OCI-LY3 (cell line): ENCODE measurements around the gene PITX3.

Source experiments
- H2AFZ ChIP-seq: fragments of 200-600, 300-600 bp; shearing (Covaris generic); 2 replicates; pipeline ENCODE4 v1.6.0; 2014; ENCODE audit warnings: antibody characterized with exemption, low read depth, low read length
- H3K27ac ChIP-seq: fragments of 200-600, 300-600 bp; sonication (generic); 2 replicates; pipeline ENCODE4 v1.5.1; 2014; ENCODE audit warnings: mild to moderate bottlenecking, low read length, moderate library complexity, mixed read lengths
- H3K27me3 ChIP-seq: fragments of 200-600, 300-600 bp; sonication (generic); 2 replicates; pipeline ENCODE4 v1.6.1; 2014; ENCODE audit warnings: low read depth, low read length, mixed read lengths
- H3K36me3 ChIP-seq: fragments of 200-600, 300-600 bp; sonication (generic); replicated peaks from 2 replicates; pipeline ENCODE3; 2014; ENCODE audit warnings: low read depth, low read length, mixed read lengths
- H3K4me1 ChIP-seq: fragments of 300-600, 200-600 bp; sonication (generic); 2 replicates; pipeline ENCODE4 v1.6.1; 2014; ENCODE audit warnings: low read length, mixed read lengths
- H3K4me2 ChIP-seq: fragments of 200-600, 300-600 bp; sonication (generic); 2 replicates; pipeline ENCODE4 v1.6.1; 2014; ENCODE audit warnings: low read length, mixed read lengths
- H3K4me3 ChIP-seq: fragments of 300-600, 200-600 bp; sonication (generic); 2 replicates; pipeline ENCODE4 v1.5.1; 2014; ENCODE audit warnings: antibody characterized with exemption, mild to moderate bottlenecking, low read length, moderate library complexity
- H3K79me2 ChIP-seq: fragments of 300-600, 200-600 bp; shearing (Covaris generic); 2 replicates; pipeline ENCODE4 v1.6.1; 2014; ENCODE audit warnings: mild to moderate bottlenecking, low read length, mixed read lengths
- H3K9ac ChIP-seq: fragments of 300-600, 200-600 bp; shearing (Covaris generic); 2 replicates; pipeline ENCODE4 v1.6.0; 2014; ENCODE audit warnings: mild to moderate bottlenecking, low read length, moderate library complexity
- H3K9me3 ChIP-seq: fragments of 200-600, 300-600 bp; shearing (Covaris generic); 2 replicates; pipeline ENCODE4 v1.6.1; 2014; ENCODE audit warnings: low read length, mixed read lengths; ENCODE audit not compliant: insufficient read depth
- H4K20me1 ChIP-seq: fragments of 200-600, 300-600 bp; sonication (generic); 2 replicates; pipeline ENCODE4 v1.6.1; 2016; ENCODE audit warnings: low read length, mixed read lengths; ENCODE audit not compliant: insufficient read depth
- CTCF ChIP-seq: fragments of 200-600, 300-600 bp; sonication (generic); IDR thresholded peaks from 2 replicates; pipeline ENCODE4 v1.5.1; 2014; ENCODE audit warnings: antibody characterized with exemption, low read length, low read depth
- EZH2phosphoT487 ChIP-seq: fragments of 200-600 bp; shearing (Covaris generic); IDR thresholded peaks from 2 replicates; pipeline ENCODE4 v1.6.1; 2018; ENCODE audit warnings: antibody characterized with exemption, mixed run types, low read depth

PITX3 gene

GRCh38 chr10:102283890-102284289 lies 42.6 kb upstream of the PITX3 start:
- Histone ChIP-seq H3K79me2 (no peaks in the 10 kb centered on the region), H3K4me3 (no peak overlapping the region), H3K27me3 (no peaks in the 10 kb centered on the region), H2AFZ (no peak overlapping the region), H4K20me1 (peaks cover 11% of the 10 kb centered on the region), H3K9me3 (no peaks in the 10 kb centered on the region), H3K4me1 (no peaks in the 10 kb centered on the region), H3K4me2 (no peak overlapping the region), H3K36me3 (no peaks in the 10 kb centered on the region), H3K9ac (no peak overlapping the region), H3K27ac (no peak overlapping the region)
- no peak for TF ChIP-seq EZH2phosphoT487
- TF ChIP-seq CTCF, result no peak

DNA sequence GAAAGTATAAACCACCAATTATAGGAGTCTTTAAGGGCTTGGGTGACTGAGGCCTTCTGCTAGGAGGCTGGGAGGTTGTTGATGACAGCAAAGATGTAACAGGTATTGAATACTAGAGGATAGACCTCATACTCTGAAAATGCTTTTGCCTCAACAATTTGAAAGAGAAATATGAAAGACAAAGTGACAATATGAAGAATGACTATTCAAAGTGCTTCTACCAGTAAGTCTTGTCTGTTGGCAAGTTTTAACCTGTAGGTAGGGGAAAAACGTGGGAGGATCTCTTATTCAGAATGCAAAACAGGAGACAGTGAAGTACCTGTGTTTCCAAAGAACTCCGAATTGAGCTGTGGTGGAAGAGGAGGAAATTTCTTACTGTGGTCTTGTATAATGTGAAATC lies 42.2 kb upstream of the PITX3 start:
- Histone ChIP-seq H3K9me3 (no peaks in the 10 kb centered on the region), H3K4me2 (no peak overlapping the region), H3K36me3 (no peaks in the 10 kb centered on the region), H3K27ac (no peak overlapping the region), H3K9ac (no peak overlapping the region), H2AFZ (no peak overlapping the region), H3K4me3 (no peak overlapping the region), H3K79me2 (no peaks in the 10 kb centered on the region), H3K27me3 (no peaks in the 10 kb centered on the region), H3K4me1 (no peaks in the 10 kb centered on the region), H4K20me1 (peaks cover 11% of the 10 kb centered on the region)
- no peak for TF ChIP-seq CTCF
- no peak for TF ChIP-seq EZH2phosphoT487

DNA sequence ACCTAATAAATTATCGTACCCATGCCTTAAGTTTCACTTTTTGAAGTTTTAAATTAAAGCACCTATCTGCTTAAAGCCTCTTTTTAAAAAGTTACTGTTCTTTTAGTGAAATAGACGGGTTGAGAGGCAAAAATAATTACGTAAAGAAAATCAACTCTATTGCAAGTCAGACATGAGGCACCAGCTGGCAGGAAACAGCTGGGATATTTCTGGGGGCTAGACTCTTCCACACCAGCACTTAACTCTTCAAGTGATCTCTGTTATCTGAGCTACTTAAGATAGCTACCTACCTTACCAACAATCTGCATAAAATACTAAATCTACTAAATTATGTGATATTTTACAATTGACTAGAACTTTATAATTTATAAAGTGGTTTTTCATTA lies 39.8 kb upstream of the PITX3 start:
- Histone ChIP-seq H3K9me3 (no peaks in the 10 kb centered on the region), H4K20me1 (peaks cover 11% of the 10 kb centered on the region), H3K36me3 (no peaks in the 10 kb centered on the region), H3K79me2 (no peaks in the 10 kb centered on the region), H3K27ac (no peak overlapping the region), H3K27me3 (no peaks in the 10 kb centered on the region), H2AFZ (no peak overlapping the region), H3K4me3 (no peak overlapping the region), H3K4me2 (no peak overlapping the region), H3K4me1 (no peaks in the 10 kb centered on the region), H3K9ac (no peak overlapping the region)
- TF ChIP-seq CTCF (no peak), EZH2phosphoT487 (no peak)

DNA sequence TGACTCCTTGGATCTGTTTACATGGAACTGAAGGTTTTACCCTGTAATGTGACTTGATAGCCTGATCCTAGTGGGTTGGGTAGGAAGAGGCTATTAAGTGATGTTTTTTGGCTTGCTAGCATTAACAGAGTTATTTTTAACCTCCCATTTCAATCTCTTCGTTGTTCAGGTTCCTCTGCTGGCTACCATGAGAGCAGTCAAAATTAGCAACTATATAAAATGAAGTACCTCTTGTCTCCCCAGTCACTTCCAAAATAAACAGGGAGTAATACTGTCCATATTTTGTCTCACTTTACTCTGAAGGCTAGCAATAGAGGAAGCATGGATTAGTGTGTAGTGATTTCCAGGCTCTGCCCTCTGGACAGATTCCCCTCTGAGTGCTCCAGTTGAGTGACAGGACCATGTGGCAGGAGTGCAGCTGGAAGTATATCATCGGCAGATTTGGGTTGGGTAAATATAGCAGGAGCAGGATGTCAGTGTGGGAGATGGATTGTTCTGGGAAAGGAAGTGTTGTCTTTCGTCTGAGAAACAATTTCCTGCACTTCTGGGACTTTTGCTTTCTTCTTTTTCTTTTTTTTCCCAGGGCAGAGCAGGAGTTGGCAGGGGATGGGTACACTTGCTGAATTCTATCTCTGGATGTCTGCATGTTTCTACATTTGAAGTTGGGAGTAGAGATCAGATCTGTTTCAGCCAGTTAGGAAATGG lies 39.2 kb upstream of the PITX3 start:
- H3K4me2 ChIP-seq, result no peak overlapping the region
- H3K79me2 ChIP-seq, result no peaks in the 10 kb centered on the region
- peaks cover 9% of the 10 kb centered on the region for H4K20me1 ChIP-seq
- no peak overlapping the region for H3K4me3 ChIP-seq
- H2AFZ ChIP-seq, result no peak overlapping the region
- H3K9me3 ChIP-seq, result no peaks in the 10 kb centered on the region
- H3K4me1 ChIP-seq, result no peaks in the 10 kb centered on the region
- H3K36me3 ChIP-seq, result no peaks in the 10 kb centered on the region
- no peaks in the 10 kb centered on the region for H3K27me3 ChIP-seq
- H3K27ac ChIP-seq, result no peak overlapping the region
- no peak overlapping the region for H3K9ac ChIP-seq
- no peak for TF ChIP-seq EZH2phosphoT487
- TF ChIP-seq CTCF, result no peak
